ENCODE data around the gene ZMYND10. TPM values are rescaled to one million over a fixed set of nuclear protein-coding genes. Genes with fewer than 3 reads are reported as not detected.

Gene ZMYND10
- total RNA-seq, 2 experiments from 2014 or later: 1.6 TPM

DNA sequence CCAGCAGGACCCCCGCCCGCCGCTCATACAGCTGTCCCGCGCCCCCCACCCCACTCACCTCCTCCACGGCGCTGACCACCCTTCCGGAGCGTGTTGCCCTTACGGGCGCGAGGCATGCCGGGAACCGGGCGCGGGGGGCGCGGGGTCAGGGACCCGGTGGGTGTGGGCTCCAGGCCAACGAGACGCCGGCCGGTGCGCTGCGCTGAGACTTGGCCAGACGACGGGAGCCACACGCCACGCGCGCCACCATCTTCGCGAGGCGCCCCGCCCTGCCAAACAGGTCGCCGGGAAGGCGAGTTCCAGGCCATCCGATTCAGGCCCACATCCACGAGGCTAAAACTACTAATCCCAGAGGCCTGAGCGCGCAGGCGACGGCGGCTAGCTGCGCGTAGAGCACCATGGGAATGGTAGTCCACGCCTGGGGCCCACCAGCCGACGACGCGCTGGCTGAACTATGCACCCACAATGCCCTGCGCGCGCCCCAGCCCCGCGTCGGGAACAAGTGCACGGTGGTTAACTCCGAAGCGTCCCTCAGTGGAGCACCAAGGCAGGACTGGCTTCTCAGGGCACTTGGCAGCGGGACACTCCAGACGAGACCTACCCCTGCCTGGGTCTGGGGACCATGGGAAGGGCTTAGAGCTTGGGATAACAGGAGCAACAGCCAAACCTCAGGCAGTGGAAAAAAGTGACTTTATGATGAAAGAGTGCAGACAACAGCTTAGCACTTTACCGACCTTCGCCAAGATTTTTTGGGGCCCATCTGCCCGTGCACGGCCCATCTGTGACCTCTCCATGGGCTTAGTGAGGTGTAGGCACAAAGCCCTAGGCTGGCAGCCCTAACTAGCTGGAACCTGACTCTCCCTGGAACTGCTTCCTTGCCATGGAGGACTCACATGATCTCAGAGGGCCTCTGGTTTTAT, 53.1 kb downstream of the ZMYND10 start, which contains the start of gene IFRD2:
Gene IFRD2, minus strand, starts transcription at position 271 of the 920 bp plus-strand sequence. Its CDS starts 155 bp downstream, at position 116.
- ChIA-PET CTCF (interaction anchor here (0.6 to 2.3 kb wide), 10 partner anchors 17 to 112 kb away, joined by 3 to 11 read pairs (median 4); partner anchors contain the start of gene GNAI2), POLR2A (interaction anchor here (0.5 to 1.4 kb wide), 13 partner anchors 10 to 60 kb away, joined by 3 to 9 read pairs (median 4); partner anchors contain the start of genes CYB561D2, LSMEM2 and NPRL2)

Other genes starting within 250 kb of the ZMYND10 start
- under 1 TPM; 0.10 to 0.36 TPM for gene SEMA3F, start 190.4 kb downstream of the ZMYND10 start, total RNA-seq
- not detected for gene GNAT1, start 154.1 kb downstream of the ZMYND10 start, total RNA-seq
- gene SLC38A3, start 140.5 kb downstream of the ZMYND10 start, total RNA-seq: under 1 TPM in 1 of 2 experiments, not detected in 1; 0.29 TPM
- 100 to 1,000 TPM; 239 to 242 TPM for gene GNAI2, start 109.5 kb downstream of the ZMYND10 start, total RNA-seq
- gene SEMA3B, start 76.6 kb downstream of the ZMYND10 start, total RNA-seq: under 1 TPM; 0.40 to 0.46 TPM
- not detected for gene LSMEM2, start 66.6 kb downstream of the ZMYND10 start, total RNA-seq
- gene IFRD2, start 53.3 kb downstream of the ZMYND10 start, total RNA-seq: 100 to 1,000 TPM; 197 to 200 TPM
- gene HYAL3, start 46.3 kb downstream of the ZMYND10 start, total RNA-seq: 1 to 10 TPM; 8.5 to 9.4 TPM
- gene NAA80, start 46.3 kb downstream of the ZMYND10 start, total RNA-seq: 10 to 100 TPM; 17.3 to 17.5 TPM
- gene HYAL1, start 42.2 kb downstream of the ZMYND10 start, total RNA-seq: under 1 TPM in 1 of 2 experiments, not detected in 1; 0.36 TPM
- 10 to 100 TPM; 11.7 to 11.9 TPM for gene HYAL2, start 23.0 kb downstream of the ZMYND10 start, total RNA-seq
- gene TUSC2, start 17.5 kb downstream of the ZMYND10 start, total RNA-seq: 10 to 100 TPM; 33.6 TPM
- 10 to 100 TPM; 68.2 to 72.5 TPM for gene RASSF1, start 4.9 kb downstream of the ZMYND10 start, total RNA-seq
- 10 to 100 TPM; 39.5 to 46.6 TPM for gene NPRL2, start 5.0 kb upstream of the ZMYND10 start, total RNA-seq
- 10 to 100 TPM; 25.8 to 28.2 TPM for gene CYB561D2, start 5.1 kb upstream of the ZMYND10 start, total RNA-seq
- 10 to 100 TPM; 25.2 to 26.3 TPM for gene TMEM115, start 13.8 kb upstream of the ZMYND10 start, total RNA-seq
- gene CACNA2D2, start 157.9 kb upstream of the ZMYND10 start, total RNA-seq: under 1 TPM; 0.55 to 0.67 TPM
- 10 to 100 TPM; 11.3 to 12.7 TPM for gene C3orf18, start 222.0 kb upstream of the ZMYND10 start, total RNA-seq
- gene HEMK1, start 223.8 kb upstream of the ZMYND10 start, total RNA-seq: 10 to 100 TPM; 58.6 to 59.7 TPM